HG02610 (cell line): Measurements from ENCODE around the gene TNIK.

Experiments
- ATAC-seq: cut with Tn5 transposase; IDR thresholded peaks from one replicate; pipeline ENCODE4 v1.9.1; 2021; ENCODE audit warnings: mild to moderate bottlenecking, moderate library complexity; ENCODE audit not compliant: unreplicated experiment

TNIK gene

DNA sequence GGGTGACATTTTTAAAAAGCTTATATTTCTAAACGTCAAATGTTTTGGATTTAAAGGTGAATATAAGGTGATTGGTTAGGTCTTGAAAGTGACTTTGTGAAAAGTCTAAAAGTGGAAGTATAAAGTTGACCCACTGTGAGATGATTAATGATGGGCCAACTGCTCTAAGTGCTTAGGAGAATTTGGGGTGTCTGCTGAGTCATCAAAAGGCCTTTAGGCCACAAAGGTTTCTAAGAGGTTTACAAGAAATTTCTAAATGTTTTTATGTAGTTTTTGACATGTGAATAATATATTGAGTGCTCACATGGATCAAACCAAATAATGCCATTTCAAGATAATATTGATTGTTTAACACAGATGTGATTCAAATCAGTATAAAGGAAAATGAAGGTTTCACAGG is 394.5 kb downstream of the TNIK start:
- no peak for ATAC-seq

DNA sequence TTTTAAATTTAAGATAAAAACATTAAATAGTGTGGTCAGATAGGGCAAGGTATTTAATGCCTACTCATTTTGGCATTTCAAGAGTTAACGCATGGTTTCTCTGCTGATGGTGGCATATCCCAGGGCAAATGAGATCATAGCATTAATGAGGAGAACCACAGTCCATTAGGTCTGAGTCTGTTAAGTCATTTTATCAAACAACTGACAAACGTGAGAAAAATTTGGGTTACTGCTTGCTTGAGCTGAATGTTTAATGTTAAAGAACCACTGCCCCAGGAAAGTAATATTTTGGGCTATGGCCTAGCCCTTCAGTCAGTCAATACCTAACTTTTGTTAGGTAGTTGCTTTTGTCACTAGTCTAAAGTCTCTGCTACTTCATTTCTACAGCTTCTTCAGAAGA is 395.7 kb downstream of the TNIK start:
- ATAC-seq = no peak

DNA sequence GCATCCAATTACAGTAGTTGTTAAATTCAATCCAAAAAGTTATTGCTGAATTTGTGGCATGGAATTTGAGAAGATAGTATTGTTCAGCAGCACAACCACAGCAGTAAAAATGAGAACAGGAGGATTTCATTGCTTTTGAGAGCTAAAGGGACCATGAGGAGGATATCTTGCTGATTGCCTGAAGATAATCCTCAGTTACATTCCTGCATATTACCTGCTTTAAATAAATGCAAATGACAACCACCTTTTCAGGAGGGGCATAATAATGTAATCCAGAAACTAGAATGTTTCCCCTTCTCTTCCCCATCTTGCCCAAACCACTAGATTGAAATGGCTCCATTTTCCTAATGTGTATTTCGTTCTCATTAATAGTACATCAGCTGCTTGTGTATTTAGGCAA is 398.5 kb downstream of the TNIK start:
- ATAC-seq = no peak

DNA sequence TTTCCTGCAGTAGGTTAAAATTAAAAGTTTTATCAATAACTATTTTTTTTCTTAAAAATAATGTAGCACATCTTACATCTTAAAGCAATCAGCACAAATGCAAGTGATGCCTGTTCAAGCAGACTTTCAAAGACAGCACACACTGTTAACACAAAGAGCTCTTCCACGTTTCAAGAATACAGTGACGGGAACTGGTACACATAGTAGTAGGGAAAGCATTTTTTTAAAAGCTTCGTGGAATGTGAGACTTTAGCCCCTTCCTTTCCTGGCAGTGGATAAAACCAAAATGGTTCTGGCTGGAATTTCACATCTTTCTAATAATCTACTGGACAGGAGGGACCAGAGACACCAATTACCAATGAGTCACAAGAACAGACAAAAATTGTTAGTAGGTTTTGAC is 400.2 kb downstream of the TNIK start:
- ATAC-seq = no peak

DNA sequence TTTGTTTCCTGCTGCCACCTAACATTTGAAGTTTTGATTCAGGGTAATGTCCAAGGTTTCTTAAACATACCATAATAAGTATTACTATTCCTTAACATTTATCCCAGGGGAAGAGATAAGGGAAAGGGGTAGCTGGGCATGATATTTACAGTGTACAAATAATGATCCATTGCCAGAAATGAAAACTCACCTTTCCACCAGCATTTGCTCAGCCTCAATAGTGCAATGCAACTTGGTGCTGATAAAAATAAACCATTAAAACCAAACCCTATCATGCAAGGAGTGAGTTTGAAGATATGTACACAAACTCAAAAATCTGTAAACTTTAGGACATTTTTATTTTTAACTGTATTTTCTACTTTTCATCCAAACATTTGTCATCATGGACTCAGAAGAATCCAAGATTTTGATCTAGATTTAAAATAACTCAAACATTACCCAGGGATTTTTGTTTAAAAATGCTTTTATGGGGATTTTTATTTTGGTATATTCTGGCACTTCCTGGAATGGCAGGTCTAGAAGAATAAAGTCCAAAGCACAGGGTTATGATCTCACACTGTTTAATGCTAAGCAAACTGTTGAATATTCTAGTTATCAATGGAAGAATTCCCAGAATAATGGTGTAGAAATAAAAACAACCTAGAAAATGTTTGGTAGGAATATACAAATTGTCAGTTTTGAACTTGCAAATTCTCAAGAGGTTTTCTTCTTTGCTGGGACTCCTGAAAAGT is 401.2 kb downstream of the TNIK start:
- no peak for ATAC-seq

DNA sequence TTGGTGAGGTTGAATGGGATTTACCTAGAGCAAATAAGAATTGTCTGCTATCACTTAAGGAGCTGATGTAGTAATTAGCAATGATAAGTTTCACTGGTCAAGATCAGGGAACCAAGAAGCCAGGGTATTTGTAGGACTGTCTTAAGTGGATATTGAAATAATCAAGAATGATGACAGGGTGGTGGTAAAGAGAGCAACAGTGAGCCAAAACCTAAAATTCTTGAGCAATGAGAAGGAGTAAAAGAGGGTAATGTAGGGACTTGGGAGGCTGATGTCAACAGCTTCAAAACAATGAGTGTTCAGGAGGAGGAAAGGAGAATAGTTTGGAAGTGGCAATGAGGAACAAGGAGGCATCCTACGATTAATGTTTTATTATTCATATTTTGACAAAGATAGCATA is 402.1 kb downstream of the TNIK start:
- no peak for ATAC-seq

DNA sequence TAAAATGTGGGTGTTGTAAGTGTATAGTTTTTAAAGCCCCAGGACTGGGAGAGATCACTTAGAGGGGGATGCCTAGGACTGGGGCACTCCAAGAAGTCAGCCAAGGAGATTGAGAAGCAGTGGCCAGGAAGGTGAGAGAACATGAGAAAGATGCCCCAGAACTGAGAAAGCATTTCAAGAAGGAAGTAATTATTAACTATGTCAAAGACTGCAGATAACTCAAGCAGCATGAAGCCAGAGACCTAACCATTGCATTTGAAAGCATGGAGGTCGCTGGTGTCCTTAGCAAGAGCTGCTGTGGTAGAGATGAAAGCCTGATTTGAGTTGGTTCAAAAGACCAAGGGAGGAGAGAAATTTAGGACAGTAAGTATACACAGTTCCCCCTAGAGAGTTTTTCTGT is 403.1 kb downstream of the TNIK start:
- no peak for ATAC-seq

DNA sequence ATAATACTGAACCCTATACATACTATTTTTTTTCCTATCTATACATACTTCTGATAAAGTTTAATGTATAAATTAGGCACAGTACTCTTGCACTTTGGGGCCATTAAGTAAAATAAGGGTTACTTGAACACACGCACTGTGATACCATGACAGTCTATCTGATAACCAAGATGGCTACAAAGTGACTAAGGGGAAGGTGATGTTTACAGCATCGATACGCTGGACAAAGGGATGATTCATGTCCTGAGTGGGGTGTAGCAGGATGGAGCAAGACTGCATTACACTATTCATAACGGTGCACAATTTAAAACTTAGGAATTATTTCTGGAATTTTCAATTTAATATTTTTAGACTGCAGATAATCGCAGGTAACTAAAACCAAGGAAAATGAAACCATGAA is 403.7 kb downstream of the TNIK start:
- no peak for ATAC-seq

DNA sequence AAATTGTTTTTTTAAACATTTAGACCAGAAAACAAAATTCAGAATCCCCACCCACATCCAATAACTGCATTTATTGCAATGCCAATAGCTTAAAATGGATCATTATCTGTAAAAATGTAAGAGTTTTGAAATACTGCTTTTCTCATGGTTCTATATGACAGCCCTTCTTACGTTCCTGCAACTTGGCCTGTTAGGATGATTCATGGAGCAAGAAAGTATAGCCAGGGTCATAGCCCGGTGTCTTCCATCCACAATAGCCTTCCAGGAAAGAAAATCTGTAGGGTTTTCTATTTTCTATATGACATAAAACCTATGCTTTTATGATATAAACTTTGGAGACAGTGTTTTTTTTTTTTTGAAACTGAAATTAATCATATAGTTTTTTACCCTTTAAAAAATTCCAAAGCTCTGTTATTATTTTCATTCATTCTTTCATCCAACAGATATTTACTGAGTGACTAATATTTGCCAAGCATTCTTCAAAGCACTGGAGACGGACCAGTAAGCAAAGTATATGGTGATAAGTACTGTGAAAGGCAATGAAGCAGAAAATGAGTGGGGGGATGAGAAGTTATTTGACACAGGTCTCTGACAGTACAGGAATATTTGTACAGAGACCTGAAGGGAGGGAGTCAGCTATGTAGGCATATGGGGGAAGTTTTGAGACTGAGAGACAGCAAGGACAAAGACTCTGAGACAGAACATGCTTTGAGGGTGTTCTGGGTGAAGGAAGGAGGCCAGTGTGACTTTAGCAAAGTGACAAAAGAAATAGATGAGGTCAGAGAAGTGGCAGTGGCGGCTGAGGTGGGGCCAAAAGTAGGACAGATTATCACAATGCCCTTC is 404.6 kb downstream of the TNIK start:
- ATAC-seq = no peak

DNA sequence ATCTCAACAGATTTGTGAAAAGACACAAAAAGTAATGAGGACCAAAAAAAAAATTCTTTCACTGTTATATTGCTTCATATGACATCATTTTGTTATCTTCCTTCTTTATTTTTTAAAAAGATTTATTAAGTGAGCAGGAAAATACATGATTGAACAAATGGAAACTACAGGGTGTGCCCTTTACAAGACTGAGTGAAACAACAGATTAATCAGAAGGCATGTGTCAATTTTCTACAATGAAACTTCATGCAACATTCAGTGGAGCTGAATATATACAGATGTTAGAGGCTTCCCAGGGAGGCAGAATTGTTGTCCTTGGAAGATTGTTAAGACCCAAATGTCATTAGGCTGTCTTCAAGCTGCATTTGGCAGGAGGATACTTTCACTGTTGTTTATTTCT is 405.3 kb downstream of the TNIK start:
- ATAC-seq = no peak

DNA sequence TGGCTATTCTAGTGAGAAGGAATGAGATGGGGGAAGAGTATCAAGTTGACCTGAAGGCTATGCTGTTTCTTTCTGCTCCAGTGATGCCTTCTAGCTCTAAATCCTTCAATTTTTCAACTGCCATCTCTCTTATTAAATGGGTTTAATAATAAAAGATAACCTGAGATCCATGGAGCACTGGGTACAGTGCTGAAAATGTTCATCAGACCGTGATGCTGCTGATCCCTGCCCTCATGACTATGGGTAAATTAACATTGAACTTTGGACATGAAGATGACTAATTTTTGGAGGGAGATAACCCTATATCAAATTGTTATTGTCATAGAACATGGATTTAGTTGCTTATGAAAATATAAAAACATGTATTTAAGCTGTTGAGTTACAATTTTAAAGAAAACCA is 406.0 kb downstream of the TNIK start:
- ATAC-seq = no peak

DNA sequence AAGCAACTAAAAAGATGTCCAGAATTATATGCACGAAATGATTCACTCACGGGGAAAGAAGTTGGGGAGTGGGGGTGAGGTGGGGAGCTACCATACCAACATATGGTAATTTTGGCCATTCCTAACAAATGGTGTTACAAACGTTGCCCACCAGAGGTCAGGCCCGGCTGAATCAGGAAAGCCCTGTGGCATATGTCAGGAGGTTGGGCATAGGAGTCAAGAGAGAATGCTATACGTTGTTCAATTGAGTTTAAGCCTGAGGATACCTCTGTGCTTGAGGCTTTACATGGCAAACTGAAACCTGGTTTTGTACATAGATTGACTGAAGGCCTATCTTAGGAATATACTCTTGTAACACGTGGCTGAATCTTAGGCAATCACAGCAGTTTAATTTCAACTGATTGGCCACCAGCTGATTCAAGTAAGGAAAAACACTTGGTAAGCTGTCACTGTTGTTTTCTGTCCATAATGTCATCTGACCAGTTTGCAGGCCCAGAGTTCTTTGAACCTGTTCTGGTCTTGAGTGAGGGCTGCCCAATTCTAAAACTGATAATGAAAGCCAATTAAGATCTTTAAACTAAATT is 410.3 kb downstream of the TNIK start:
- ATAC-seq = peak; percentile 89

DNA sequence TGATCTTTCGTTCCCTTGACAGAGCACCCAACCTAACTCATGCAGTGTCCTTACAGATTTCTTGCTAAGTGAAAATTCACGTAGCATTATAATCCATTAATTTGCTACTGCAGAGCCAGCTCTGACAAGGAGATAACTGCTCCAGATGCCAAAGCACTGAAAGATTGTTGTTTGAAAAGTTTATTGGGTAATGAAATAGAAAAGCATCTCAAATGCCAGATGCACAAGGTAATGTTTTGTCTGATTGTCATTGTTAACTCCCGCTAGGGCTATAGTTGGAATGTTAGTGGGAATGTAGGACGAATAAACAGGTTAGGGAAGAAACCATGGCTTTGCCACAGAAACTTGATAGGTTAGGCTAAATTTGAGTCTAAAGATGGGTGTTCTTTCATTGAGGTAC is 413.4 kb downstream of the TNIK start:
- no peak for ATAC-seq

DNA sequence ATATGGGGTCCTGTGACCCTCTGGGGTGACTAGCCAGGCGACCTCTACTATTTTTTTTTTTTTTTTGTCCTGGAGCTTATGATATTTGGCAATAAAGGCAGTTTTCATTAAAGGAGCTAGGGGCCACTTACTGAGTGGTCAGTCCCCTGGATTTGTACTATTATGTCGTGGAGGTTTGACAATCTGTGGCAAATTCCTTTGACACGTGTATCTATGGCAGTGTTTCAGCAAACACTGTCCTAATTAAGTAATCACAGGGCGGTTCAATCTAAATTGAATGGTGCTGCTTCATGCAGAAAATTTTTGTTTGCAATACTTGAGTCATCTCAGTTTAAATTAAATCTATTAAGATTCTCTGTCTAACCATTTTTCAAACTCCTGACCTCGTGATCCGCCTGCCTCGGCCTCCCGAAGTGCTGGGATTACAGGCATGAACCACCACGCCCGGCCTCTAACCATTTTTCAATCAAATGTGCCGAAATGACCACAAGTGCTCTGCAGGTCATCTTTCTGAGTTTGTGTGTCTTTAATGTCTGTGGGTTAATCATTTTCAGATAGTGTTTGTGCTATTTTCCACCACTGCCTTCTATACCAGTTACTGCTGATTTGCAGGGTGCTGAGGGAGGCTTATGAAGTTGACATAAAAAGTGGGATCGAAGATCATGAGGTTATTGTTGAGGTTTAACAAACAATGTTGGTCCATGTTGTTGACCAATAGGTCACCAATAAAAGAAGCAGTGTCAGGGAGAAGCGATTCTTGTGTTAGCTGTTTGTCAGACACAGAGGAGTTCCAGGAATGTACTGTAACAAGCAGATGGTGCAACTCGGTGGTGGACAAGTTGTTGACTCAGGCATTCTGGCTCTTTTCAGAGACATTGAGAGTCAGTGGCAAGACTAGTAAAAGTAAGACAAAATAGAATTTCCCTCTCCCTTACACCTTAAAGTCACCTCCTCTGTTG is 415.1 kb downstream of the TNIK start:
- no peak for ATAC-seq

DNA sequence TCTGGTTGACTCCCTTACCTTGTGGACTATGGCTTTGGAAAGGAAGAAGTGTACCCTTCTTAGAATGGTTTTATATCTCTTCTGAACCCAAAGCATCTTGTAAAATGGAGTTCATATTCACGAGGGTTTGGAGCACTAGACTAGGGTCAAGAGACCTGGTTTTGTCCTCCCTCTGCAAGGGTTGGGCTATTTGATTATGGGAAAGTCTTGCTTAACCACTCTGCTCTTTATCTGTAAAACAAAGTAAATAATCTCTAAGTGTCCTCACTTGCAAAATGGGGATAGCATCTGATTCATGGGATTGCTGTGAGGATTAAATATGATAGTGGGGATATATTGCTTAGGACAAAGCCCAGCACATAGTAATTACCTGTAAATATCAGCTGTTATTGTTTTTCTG is 415.8 kb downstream of the TNIK start:
- no peak for ATAC-seq

DNA sequence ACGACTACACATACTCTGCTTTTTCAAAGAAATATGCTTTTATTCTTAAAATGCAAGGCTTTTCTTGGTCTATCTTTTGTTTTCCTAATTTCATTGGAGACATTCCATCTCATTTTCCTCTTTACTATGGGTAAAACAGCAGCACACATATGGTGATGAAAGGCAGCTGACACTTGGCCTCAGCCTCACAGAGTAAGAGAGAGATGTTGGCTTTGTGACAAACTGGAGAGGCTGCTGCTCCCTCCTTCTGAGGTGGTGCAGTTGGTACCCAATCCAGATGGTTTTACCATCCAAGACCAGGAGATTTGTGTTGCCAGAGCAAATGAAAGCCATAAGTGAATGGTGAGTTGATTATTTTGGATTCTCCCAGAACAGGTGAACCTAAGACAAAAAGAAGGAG is 420.5 kb downstream of the TNIK start:
- no peak for ATAC-seq

DNA sequence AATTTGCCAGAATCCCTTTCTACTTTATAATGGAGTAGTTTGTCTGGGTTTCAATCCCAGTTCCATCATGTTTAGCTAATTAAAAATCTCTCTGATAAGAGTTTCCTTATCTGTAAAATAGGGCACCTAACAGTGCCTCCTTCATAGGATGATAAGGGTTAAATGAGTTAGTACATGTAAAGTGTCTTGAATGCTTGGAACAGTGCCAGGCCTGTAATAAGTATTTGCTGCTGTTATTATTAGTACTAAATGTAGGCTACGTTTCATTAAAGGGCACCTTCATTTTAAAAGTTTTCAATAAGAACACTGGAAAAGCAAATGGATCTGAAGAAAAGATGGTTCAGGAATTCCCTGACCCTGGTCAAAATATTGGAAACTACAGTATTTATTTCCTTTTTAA is 421.9 kb downstream of the TNIK start:
- ATAC-seq = no peak

DNA sequence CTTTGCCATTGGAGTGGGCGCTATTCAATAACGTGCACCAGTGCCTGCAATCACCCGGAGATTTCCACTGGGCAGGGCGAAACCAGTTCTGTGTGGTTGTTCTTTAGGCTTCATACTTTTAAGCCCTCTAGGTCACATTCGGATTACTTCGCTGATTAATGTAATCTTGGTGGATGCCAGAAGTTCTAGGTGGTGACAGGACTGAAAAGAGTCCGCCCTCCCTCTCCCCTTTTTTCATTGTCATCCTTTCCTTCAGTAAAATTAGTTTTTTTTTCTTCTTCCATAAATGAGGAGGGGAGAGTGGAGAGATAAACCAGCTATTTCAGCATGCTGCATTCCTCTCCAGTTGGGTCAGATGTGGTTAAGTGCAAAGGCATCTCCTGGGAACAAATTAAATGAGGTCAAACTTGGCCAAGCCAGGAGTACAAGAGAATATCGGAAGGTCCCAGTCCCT is 431.4 kb downstream of the TNIK start:
- ATAC-seq = no peak

DNA sequence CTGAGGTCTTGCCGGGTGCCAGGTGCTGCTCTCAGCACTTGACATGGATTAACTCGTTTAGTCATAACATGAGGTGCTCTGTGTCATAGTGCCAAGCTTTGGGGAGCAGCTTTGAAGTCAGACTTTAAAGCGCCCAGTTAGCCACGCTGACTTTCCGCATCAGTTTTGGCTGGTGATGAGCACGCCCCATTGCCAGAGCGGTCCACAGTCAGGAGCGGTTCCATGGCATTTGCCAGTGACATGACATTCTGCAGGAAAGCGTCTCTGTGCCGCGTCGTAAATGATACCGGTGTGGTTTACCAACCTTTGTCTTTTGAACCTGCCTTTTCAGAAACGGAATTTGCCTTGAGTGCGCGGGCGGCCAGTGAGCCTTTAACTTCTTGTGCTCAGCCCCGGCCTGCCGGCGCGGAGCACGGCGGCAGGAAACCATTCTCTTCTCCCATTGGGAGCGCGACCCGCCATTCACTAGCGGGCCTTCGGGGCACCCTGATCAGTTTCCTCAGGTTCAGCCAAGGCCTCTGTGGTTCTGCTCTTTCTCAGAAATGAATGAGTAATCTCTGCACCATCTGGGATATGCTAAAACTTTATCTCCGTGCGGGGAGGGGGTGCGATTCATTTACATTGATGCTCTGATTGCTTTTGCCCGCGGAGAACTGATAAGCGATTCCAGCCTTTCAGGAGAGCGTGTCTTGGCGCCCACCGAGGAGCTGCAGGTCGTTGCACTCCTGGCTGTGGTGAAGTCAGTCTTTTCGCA is 432.0 kb downstream of the TNIK start:
- ATAC-seq = peak; percentile 70

DNA sequence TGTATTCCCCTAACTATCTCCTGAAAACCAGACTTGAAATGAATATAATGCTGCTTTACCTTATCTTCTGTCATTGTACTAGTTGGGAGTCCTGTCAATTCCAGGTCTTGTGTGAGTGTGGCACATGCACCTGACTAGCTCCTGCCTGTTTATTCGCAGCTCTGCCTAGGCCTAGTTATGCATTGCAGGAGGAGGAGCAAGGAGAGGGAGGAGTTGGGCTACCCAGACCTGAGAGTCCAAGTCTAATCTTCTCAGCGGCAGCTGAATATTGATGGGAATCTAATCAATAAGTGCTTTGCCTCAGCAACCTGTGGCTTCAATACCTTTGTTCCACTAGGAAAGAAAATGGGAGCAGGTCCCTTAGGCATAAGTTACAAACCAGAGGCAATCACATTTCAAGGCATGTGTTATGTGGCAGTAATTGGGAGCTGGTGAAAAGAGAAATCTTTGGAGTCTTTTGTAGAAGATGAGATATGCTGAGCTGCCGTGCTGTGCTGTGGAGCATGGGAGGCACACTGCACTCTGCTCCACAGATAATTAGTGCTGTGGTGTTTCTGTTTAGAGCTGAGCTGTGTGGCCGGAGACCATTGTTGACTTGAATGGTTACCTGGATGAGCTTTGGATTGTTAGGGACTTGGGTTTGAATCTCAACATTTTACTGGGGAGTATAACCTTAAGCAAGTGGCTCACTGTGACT is 433.5 kb downstream of the TNIK start, which contains the start of gene SLC2A2:
Gene SLC2A2, minus strand, starts transcription at position 124 of the 697 bp plus-strand sequence. Its CDS starts 50 bp downstream, at position 74.
- ATAC-seq = no peak
